Limb (tissue), 2 donors: Measurements from ENCODE around the gene INSIG1.

ENCODE experiments used
- DNase-seq, 2 donors: peaks; one replicate each; pipeline ENCODE4 v3.0.0-alpha.2; 2016; ENCODE audit errors: extremely low spot score in 2 of 2

Gene INSIG1

GRCh38 chr7:155300641-155301452 is 3.2 kb downstream of the INSIG1 start:
- DNase-seq: no peak

- DNase-seq: no peak
Measured at GRCh38 chr7:155303039-155303593, 5.4 kb downstream of the INSIG1 start.

GRCh38 chr7:155303897-155304296 is 6.2 kb downstream of the INSIG1 start:
- DNase-seq: no peak

GRCh38 chr7:155305231-155305904 is 7.7 kb downstream of the INSIG1 start:
- DNase-seq: no peak

GRCh38 chr7:155306673-155307470 is 9.2 kb downstream of the INSIG1 start:
- DNase-seq: no peak

- no peak for DNase-seq
Measured at GRCh38 chr7:155308330-155309020, 10.8 kb downstream of the INSIG1 start.

- no peak for DNase-seq
Measured at GRCh38 chr7:155309021-155309338, 11.3 kb downstream of the INSIG1 start.

- DNase-seq: no peak
Measured at GRCh38 chr7:155310425-155311114, 12.9 kb downstream of the INSIG1 start.

GRCh38 chr7:155311826-155312537 is 14.3 kb downstream of the INSIG1 start:
- DNase-seq: no peak

- DNase-seq: no peak
Measured at GRCh38 chr7:155312633-155313032, 15.0 kb downstream of the INSIG1 start.

- DNase-seq: no peak
Measured at GRCh38 chr7:155313096-155313495, 15.4 kb downstream of the INSIG1 start.

- no peak for DNase-seq
Measured at GRCh38 chr7:155315977-155316376, 18.3 kb downstream of the INSIG1 start.

GRCh38 chr7:155316427-155317113 is 18.9 kb downstream of the INSIG1 start:
- no peak for DNase-seq

GRCh38 chr7:155317114-155317434 is 19.4 kb downstream of the INSIG1 start:
- DNase-seq: no peak

- DNase-seq: no peak
Measured at GRCh38 chr7:155318245-155318644, 20.6 kb downstream of the INSIG1 start.

GRCh38 chr7:155322530-155322929 is 24.9 kb downstream of the INSIG1 start:
- no peak for DNase-seq

- DNase-seq: no peak
Measured at GRCh38 chr7:155323001-155323638, 25.4 kb downstream of the INSIG1 start.

- DNase-seq: no peak
Measured at GRCh38 chr7:155324012-155324917, 26.6 kb downstream of the INSIG1 start.
